HEK293 (cell line): Measurements from ENCODE around the gene SAMD14.

Experiments
- CTCF ChIA-PET: fragments of 350-600 bp; formaldehyde crosslinking; extraction: SDS; loops from one replicate; lab custom pipeline; 2021; ENCODE audit warnings: antibody characterized with exemption; lab: Yijun Ruan, JAX
- POLR2A ChIA-PET: fragments of 300-600 bp; formaldehyde crosslinking; extraction: SDS; loops from one replicate; lab custom pipeline; 2020; ENCODE audit warnings: antibody characterized with exemption, inconsistent platforms; lab: Yijun Ruan, JAX
- H3K27ac ChIP-seq: fragments of 200-500 bp; sonication (Bioruptor generic); 2 replicates; pipeline ENCODE4 v1.5.1; 2014; ENCODE audit warnings: low read depth, low read length, control low read depth, inconsistent platforms; ENCODE audit errors: extremely low read depth
- H3K36me3 ChIP-seq, 2 experiments: fragments of 200-500 bp in 1 of 2; sonication (Bioruptor generic) in 1 of 2; 1 replicate in 1 of 2; 2 replicates in 1 of 2; pipeline ENCODE4 v1.5.1; 2014 to 2017; ENCODE audit warnings: inconsistent platforms in 2 of 2, low read length in 2 of 2; ENCODE audit not compliant: control insufficient read depth in 2 of 2, insufficient read depth in 1 of 2
- H3K4me1 ChIP-seq: fragments of 200-500 bp; sonication (Bioruptor generic); 2 replicates; pipeline ENCODE4 v1.5.1; 2014; ENCODE audit warnings: mild to moderate bottlenecking, low read length, inconsistent platforms; ENCODE audit not compliant: control insufficient read depth, insufficient read depth
- H3K4me3 ChIP-seq: 2 replicates; pipeline ENCODE4 v1.5.1; 2011; ENCODE audit warnings: low read depth, mild to moderate bottlenecking, control low read depth, low read length, moderate library complexity
- H3K9me3 ChIP-seq: fragments of 200-500 bp; sonication (Bioruptor generic); 2 replicates; pipeline ENCODE4 v1.5.1; 2014; ENCODE audit warnings: low read depth, low read length, inconsistent platforms; ENCODE audit not compliant: control insufficient read depth, insufficient read depth
- ATF2 ChIP-seq: fragments of 450-650 bp; formaldehyde crosslinking; IDR thresholded peaks from 2 replicates; pipeline ENCODE4 v1.5.1; 2016; ENCODE audit warnings: missing biosample characterization, missing genetic modification characterization, low read depth
- EGR2 ChIP-seq: fragments of 450-650 bp; formaldehyde crosslinking; IDR thresholded peaks from 2 replicates; pipeline ENCODE4 v1.5.1; 2016; ENCODE audit warnings: low read depth, missing biosample characterization, missing genetic modification characterization
- FEZF1 ChIP-seq: fragments of 450-650 bp; formaldehyde crosslinking; IDR thresholded peaks from 2 replicates; pipeline ENCODE4 v1.5.1; 2016; ENCODE audit warnings: missing biosample characterization, missing genetic modification characterization
- SCRT2 ChIP-seq: fragments of 450-650 bp; formaldehyde crosslinking; IDR thresholded peaks from 2 replicates; pipeline ENCODE4 v1.5.1; 2016; ENCODE audit warnings: missing biosample characterization, missing genetic modification characterization
- ZBTB17 ChIP-seq: fragments of 450-650 bp; formaldehyde crosslinking; IDR thresholded peaks from 2 replicates; pipeline ENCODE4 v1.5.1; 2016; ENCODE audit warnings: missing biosample characterization, missing genetic modification characterization
- ZBTB8A ChIP-seq: fragments of 450-650 bp; formaldehyde crosslinking; IDR thresholded peaks from 2 replicates; pipeline ENCODE4 v1.5.1; 2016; ENCODE audit warnings: missing biosample characterization, missing genetic modification characterization
- ZFHX2 ChIP-seq: fragments of 450-650 bp; formaldehyde crosslinking; conservative IDR thresholded peaks from 2 replicates; pipeline ENCODE4 v1.5.1; 2016; ENCODE audit warnings: missing biosample characterization, missing genetic modification characterization
- ZFP41 ChIP-seq: fragments of 450-650 bp; formaldehyde crosslinking; IDR thresholded peaks from 2 replicates; pipeline ENCODE4 v1.5.1; 2016; ENCODE audit warnings: missing biosample characterization, missing genetic modification characterization, borderline replicate concordance
- ZNF341 ChIP-seq: fragments of 450-650 bp; formaldehyde crosslinking; IDR thresholded peaks from 2 replicates; pipeline ENCODE4; 2016; ENCODE audit warnings: low read depth, missing biosample characterization, missing genetic modification characterization
- ZNF366 ChIP-seq: fragments of 450-650 bp; formaldehyde crosslinking; conservative IDR thresholded peaks from 2 replicates; pipeline ENCODE4 v1.5.1; 2016; ENCODE audit warnings: missing biosample characterization, missing genetic modification characterization
- ZNF37A ChIP-seq: fragments of 450-650 bp; IDR thresholded peaks from 2 replicates; pipeline ENCODE4 v1.5.1; 2018; ENCODE audit warnings: missing biosample characterization, missing genetic modification characterization
- ZNF513 ChIP-seq: fragments of 450-650 bp; IDR thresholded peaks from 2 replicates; pipeline ENCODE4 v1.5.1; 2018; ENCODE audit warnings: missing biosample characterization, missing genetic modification characterization
- ZNF530 ChIP-seq: fragments of 450-650 bp; formaldehyde crosslinking; IDR thresholded peaks from 2 replicates; pipeline ENCODE4 v1.5.1; 2016; ENCODE audit warnings: low read depth, missing biosample characterization, missing genetic modification characterization
- ZNF621 ChIP-seq: fragments of 450-650 bp; formaldehyde crosslinking; IDR thresholded peaks from 2 replicates; pipeline ENCODE4 v1.5.1; 2017; ENCODE audit warnings: missing biosample characterization, missing genetic modification characterization
- ZNF658 ChIP-seq: fragments of 450-650 bp; formaldehyde crosslinking; IDR thresholded peaks from 2 replicates; pipeline ENCODE4; 2016; ENCODE audit warnings: missing biosample characterization, missing genetic modification characterization
- ZNF701 ChIP-seq: fragments of 450-650 bp; formaldehyde crosslinking; IDR thresholded peaks from 2 replicates; pipeline ENCODE4 v1.5.1; 2016; ENCODE audit warnings: missing biosample characterization, missing genetic modification characterization
- ZNF747 ChIP-seq: fragments of 450-650 bp; formaldehyde crosslinking; IDR thresholded peaks from 2 replicates; pipeline ENCODE4 v1.5.1; 2016; ENCODE audit warnings: missing biosample characterization, missing genetic modification characterization
- ZNF76 ChIP-seq: fragments of 450-650 bp; formaldehyde crosslinking; IDR thresholded peaks from 2 replicates; pipeline ENCODE4; 2016; ENCODE audit warnings: low read depth, missing biosample characterization, missing genetic modification characterization, borderline replicate concordance
- TF ChIP-seq, protein P1 (sequence below): fragments of 450-650 bp; formaldehyde crosslinking; IDR thresholded peaks from 2 replicates; pipeline ENCODE4 v1.5.1; 2016; ENCODE audit warnings: missing biosample characterization, missing genetic modification characterization
- TF ChIP-seq, protein P2 (sequence below): fragments of 450-650 bp; formaldehyde crosslinking; IDR thresholded peaks from 2 replicates; pipeline ENCODE4 v1.5.1; 2017; ENCODE audit warnings: missing biosample characterization, missing genetic modification characterization
- TF ChIP-seq, protein P3 (sequence below): fragments of 450-650 bp; formaldehyde crosslinking; IDR thresholded peaks from 2 replicates; pipeline ENCODE4 v1.5.1; 2016; ENCODE audit warnings: missing biosample characterization, missing genetic modification characterization, borderline replicate concordance

The SAMD14 gene

DNA sequence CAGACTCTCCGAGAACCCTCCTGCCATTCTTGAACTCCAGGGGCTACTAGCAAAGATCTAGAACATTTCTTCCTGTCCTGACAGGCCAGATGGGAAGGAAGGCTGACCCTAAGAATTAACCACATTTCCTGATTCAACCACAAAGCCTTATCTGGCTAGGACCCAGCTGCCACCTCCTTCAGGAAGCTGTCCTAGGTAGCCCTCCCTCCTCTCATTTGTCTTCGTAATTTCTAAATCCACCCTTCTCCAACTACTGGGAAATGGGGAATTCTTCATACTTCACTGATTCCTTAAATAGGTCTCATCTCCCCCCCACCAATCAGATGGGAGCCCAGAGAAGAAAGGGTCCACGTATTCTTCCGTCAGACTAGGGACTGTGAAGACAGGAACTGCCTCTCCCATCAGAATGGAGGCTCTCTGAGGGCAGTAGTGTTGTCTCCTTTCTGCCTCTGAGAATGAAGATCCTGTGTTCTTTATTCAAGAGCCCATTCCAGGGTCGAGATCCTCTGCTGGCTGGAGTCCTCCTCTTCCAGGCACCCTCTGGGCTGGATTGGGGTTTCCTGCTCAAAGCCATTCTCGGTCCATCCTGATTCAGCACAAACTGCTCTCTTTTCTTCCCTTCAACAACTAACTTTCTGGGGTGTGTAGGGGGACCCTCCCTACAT lies 2.1 kb downstream of the SAMD14 start:
- no peak overlapping the region for H3K4me3 ChIP-seq
- POLR2A ChIA-PET: interaction anchor here (0.7 to 0.8 kb wide), 2 partner anchors 20 to 24 kb away, joined by 3 to 6 read pairs; no protein-coding TSS in a partner anchor
- CTCF ChIA-PET: interaction anchor here (0.6 to 2.4 kb wide), 2 partner anchors 13 to 50 kb away, joined by 3 to 15 read pairs; no protein-coding TSS in a partner anchor
- TF ChIP-seq SCRT2 (tag by site-specific recombination): no peak
- TF ChIP-seq, protein P1, sequence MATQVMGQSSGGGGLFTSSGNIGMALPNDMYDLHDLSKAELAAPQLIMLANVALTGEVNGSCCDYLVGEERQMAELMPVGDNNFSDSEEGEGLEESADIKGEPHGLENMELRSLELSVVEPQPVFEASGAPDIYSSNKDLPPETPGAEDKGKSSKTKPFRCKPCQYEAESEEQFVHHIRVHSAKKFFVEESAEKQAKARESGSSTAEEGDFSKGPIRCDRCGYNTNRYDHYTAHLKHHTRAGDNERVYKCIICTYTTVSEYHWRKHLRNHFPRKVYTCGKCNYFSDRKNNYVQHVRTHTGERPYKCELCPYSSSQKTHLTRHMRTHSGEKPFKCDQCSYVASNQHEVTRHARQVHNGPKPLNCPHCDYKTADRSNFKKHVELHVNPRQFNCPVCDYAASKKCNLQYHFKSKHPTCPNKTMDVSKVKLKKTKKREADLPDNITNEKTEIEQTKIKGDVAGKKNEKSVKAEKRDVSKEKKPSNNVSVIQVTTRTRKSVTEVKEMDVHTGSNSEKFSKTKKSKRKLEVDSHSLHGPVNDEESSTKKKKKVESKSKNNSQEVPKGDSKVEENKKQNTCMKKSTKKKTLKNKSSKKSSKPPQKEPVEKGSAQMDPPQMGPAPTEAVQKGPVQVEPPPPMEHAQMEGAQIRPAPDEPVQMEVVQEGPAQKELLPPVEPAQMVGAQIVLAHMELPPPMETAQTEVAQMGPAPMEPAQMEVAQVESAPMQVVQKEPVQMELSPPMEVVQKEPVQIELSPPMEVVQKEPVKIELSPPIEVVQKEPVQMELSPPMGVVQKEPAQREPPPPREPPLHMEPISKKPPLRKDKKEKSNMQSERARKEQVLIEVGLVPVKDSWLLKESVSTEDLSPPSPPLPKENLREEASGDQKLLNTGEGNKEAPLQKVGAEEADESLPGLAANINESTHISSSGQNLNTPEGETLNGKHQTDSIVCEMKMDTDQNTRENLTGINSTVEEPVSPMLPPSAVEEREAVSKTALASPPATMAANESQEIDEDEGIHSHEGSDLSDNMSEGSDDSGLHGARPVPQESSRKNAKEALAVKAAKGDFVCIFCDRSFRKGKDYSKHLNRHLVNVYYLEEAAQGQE (tag by site-specific recombination): peak; percentile 69
- TF ChIP-seq ZNF341: peak; percentile 49
- TF ChIP-seq, protein P2, sequence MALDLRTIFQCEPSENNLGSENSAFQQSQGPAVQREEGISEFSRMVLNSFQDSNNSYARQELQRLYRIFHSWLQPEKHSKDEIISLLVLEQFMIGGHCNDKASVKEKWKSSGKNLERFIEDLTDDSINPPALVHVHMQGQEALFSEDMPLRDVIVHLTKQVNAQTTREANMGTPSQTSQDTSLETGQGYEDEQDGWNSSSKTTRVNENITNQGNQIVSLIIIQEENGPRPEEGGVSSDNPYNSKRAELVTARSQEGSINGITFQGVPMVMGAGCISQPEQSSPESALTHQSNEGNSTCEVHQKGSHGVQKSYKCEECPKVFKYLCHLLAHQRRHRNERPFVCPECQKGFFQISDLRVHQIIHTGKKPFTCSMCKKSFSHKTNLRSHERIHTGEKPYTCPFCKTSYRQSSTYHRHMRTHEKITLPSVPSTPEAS (tag by site-specific recombination): no peak
- no peak for TF ChIP-seq ZNF747 (tag by site-specific recombination)
- no peak for TF ChIP-seq ZNF513 (tag by site-specific recombination)
- no peaks in the 10 kb centered on the region for H3K9me3 ChIP-seq
- H3K36me3 ChIP-seq: peaks cover 0 to 4% of the 10 kb centered on the region in 2 experiments; a peak in 1 of 3 replicates
- H3K27ac ChIP-seq: no peak overlapping the region
- H3K4me1 ChIP-seq: peaks cover 13% of the 10 kb centered on the region

DNA sequence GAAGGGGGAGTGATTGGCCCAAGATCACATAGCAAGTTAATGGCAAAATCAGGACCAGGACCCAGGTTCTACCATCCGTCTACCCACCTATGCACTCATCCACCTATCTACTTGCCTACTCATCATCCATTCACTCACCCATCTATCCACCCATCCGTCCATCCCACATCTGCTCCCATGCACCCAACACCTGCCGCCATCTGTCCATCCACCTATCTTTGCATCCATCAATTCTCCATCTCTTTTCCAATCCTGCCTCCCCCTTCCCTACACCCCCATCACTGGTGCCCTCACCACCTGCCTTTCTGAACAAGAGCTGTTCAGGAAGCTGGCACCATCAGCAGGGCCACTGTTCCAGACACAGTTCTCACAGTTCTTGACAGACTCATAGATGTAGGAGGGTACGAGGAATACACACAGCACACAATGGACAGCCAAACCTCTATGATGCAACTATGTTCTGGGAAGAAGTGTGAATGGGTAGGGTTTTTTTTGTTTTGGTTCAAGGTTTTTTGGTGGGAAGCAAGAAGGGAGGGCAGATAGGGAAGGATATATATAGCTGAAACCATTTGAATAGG lies 4.5 kb downstream of the SAMD14 start:
- no peak overlapping the region for H3K4me3 ChIP-seq
- no peaks in the 10 kb centered on the region for H3K9me3 ChIP-seq
- TF ChIP-seq, protein P3, sequence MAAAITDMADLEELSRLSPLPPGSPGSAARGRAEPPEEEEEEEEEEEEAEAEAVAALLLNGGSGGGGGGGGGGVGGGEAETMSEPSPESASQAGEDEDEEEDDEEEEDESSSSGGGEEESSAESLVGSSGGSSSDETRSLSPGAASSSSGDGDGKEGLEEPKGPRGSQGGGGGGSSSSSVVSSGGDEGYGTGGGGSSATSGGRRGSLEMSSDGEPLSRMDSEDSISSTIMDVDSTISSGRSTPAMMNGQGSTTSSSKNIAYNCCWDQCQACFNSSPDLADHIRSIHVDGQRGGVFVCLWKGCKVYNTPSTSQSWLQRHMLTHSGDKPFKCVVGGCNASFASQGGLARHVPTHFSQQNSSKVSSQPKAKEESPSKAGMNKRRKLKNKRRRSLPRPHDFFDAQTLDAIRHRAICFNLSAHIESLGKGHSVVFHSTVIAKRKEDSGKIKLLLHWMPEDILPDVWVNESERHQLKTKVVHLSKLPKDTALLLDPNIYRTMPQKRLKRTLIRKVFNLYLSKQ (tag by site-specific recombination): no peak
- TF ChIP-seq ATF2 (tag by site-specific recombination) (no peak), ZNF513 (tag by site-specific recombination) (no peak), ZNF76 (tag by site-specific recombination) (no peak), ZNF530 (tag by site-specific recombination) (no peak), EGR2 (tag by site-specific recombination) (peak; percentile 64; the same call in 1 of the 2 replicates), ZBTB8A (tag by site-specific recombination) (no peak), ZBTB17 (tag by site-specific recombination) (peak; percentile 43; the same call in 1 of the 2 replicates), ZNF621 (tag by site-specific recombination) (no peak), ZNF658 (tag by site-specific recombination) (no peak), ZNF37A (no peak), FEZF1 (tag by site-specific recombination) (no peak), ZNF366 (peak; percentile 57), ZFHX2 (tag by site-specific recombination) (0 out of 2 replicates have a peak, but pooled peaks have one; percentile 25), ZNF701 (tag by site-specific recombination) (no peak), ZFP41 (tag by site-specific recombination) (no peak)
- no peak overlapping the region for H3K27ac ChIP-seq
- CTCF ChIA-PET: interaction anchor here (1.5 to 3.4 kb wide), 3 partner anchors 11 to 27 kb away, joined by 4 to 28 read pairs (median 15); no protein-coding TSS in a partner anchor
- H3K4me1 ChIP-seq: peaks cover 13% of the 10 kb centered on the region
- H3K36me3 ChIP-seq: peaks cover 0 to 4% of the 10 kb centered on the region in 2 experiments; a peak in 1 of 3 replicates
- POLR2A ChIA-PET: interaction anchor here (0.7 to 1.2 kb wide), 2 partner anchors 13 to 70 kb away, joined by 3 to 5 read pairs; partner anchors contain the start of gene ITGA3
